ENCODE measurements around the gene FBL. TPM values are rescaled to one million over a fixed set of nuclear protein-coding genes. Genes with fewer than 3 reads are reported as not detected.
"Not testable (repeated sequence)": the region's sequence is repeated elsewhere in the genome, so short reads cannot be mapped to it uniquely, and the experiment has no call there.

Gene FBL
- total and polyA plus RNA-seq, 7 donors, result 70.3 to 267 (median 142) TPM

DNA sequence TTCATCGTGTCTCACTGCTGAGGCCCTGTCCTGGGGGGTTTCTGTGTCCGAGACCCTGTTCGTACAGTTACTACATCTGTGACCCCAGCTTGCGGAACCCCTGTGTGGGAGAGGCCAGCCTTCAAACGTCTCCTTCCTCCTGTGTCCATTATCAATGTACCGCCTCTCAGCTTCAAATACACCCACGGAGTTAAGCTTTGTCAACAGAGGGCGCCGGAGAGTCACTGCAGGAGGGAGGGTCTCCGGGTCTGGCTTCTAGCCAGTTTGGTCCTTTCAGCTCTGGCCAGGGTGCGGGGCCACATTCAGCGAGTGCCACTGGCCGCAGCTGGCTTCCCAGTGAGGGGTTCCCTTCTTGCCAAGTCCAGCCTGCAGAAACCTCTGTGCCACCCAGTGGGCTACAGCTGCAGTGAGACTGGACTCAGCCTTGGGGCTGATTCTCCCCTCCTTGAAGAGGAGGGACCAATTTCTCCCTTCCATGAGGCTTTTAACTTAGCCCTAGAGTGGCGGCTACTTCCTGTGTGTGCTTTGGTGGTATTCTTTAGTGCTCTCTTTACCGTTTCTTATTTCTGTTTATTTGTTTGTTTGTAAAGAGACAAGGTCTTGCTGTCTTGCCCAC is 35.4 kb upstream of the FBL start:
- H3K27ac ChIP-seq; H3K4me3 ChIP-seq; intact Hi-C loops (cut with DNase I); H3K9me3 ChIP-seq; H3K27me3 ChIP-seq (ENCODE audit: insufficient read depth in 3 of 3, low read length in 2 of 3); H3K36me3 ChIP-seq (ENCODE audit: insufficient read depth in 1 of 2, low read depth in 1 of 2); H3K4me1 ChIP-seq: not testable (repeated sequence)
- WGBS, 3 donors, result 15 to 17% (median 15%) methylated on average over 13 to 15 of the region's 15 CpGs
- peak in 1 of 2 donors; percentile 15 for DNase-seq
- TF ChIP-seq, protein P1, sequence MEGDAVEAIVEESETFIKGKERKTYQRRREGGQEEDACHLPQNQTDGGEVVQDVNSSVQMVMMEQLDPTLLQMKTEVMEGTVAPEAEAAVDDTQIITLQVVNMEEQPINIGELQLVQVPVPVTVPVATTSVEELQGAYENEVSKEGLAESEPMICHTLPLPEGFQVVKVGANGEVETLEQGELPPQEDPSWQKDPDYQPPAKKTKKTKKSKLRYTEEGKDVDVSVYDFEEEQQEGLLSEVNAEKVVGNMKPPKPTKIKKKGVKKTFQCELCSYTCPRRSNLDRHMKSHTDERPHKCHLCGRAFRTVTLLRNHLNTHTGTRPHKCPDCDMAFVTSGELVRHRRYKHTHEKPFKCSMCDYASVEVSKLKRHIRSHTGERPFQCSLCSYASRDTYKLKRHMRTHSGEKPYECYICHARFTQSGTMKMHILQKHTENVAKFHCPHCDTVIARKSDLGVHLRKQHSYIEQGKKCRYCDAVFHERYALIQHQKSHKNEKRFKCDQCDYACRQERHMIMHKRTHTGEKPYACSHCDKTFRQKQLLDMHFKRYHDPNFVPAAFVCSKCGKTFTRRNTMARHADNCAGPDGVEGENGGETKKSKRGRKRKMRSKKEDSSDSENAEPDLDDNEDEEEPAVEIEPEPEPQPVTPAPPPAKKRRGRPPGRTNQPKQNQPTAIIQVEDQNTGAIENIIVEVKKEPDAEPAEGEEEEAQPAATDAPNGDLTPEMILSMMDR (IDR thresholded peaks at IDR 0.05), result peak; percentile 6
- ATAC-seq, result peak in 2 of 4 donors; percentile 25 to 43

DNA sequence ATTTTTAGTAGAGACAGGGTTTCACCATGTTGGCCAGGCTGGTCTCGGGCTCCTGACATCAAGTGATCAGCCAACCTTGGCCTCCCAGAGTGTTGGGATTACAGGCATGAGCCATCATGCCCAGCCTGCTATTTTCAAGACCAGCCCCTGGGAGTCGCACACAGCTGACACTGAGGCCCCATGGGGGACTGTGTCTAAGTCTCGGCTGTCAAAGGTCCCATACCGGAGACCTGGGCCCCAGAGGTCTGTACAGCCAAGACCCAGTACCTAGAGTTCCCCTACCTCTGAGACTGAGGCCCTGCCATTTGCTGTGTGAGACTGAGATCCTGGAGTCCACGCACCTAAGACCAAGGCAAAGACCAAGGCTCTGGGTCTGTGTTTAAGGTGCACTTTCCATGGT is 34.1 kb upstream of the FBL start:
- H3K9me3 ChIP-seq; ATAC-seq; H3K36me3 ChIP-seq (ENCODE audit: insufficient read depth in 1 of 2, low read depth in 1 of 2); H3K27ac ChIP-seq; H3K4me3 ChIP-seq; H3K27me3 ChIP-seq (ENCODE audit: insufficient read depth in 3 of 3, low read length in 2 of 3); H3K4me1 ChIP-seq; intact Hi-C loops (cut with DNase I): not testable (repeated sequence)
- 86 to 93% (median 88%) methylated on average over 4 of the region's 5 CpGs for WGBS, 3 donors
- DNase-seq, result peak in 1 of 2 donors; percentile 23

DNA sequence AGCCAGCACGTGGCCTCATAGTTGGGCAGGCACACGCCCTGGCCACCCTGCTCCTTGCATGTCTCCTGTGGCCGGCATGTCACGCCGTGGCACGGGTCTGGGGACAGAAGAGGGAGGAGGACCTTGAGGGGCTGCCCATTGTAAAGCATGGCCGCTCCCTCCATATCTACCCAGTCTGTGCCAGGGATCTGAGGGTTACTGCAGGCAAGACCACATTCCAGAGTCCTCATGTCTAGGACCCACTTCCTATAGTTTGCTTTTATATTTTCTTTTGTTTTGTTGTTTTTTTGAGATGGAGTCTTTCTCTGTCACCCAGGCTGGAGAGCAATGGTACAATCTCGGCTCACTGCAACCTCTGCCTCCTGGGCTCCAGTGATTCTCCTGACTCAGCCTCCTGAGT is 33.6 kb upstream of the FBL start:
- WGBS, 3 donors, result 88 to 100% (median 95%) methylated on average over 1 to 2 of the region's 8 CpGs

DNA sequence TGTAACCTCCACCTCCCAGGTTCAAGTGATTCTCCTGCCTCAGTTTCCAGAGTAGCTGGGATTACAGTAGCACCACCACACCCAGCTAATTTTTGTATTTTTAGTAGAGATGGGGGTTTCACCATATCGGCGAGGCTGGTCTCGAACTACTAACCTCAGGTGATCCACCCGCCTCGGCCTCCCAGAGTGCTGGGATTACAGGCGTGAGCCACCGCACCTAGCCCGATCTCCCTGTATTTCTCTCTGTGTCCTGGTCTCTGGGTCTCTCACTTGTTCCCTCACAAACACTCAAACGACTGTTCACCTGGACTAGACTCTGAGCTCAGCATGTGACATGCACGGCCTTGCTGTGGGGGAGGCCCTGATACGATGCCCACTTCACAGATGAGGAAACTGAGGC is 32.7 kb upstream of the FBL start:
- 82 to 93% (median 86%) methylated on average over 10 to 11 of the region's 11 CpGs for WGBS, 3 donors
- H3K4me1 ChIP-seq; H3K9me3 ChIP-seq; H3K4me3 ChIP-seq; H3K36me3 ChIP-seq (ENCODE audit: insufficient read depth in 1 of 2, low read depth in 1 of 2); ATAC-seq; H3K27ac ChIP-seq; H3K27me3 ChIP-seq (ENCODE audit: insufficient read depth in 3 of 3, low read length in 2 of 3): not testable (repeated sequence)
- intact Hi-C loops (cut with DNase I), result loop anchor here in 1 of 2 donors (2.0 kb wide), 1 partner anchor 14 kb away; no protein-coding TSS in a partner anchor
- peak in 1 of 2 donors; percentile 26 for DNase-seq

More for the DNA sequence above, 33.6 kb upstream of the FBL start:
- H3K27ac ChIP-seq; H3K27me3 ChIP-seq (ENCODE audit: insufficient read depth in 3 of 3, low read length in 2 of 3); H3K36me3 ChIP-seq (ENCODE audit: insufficient read depth in 1 of 2, low read depth in 1 of 2); H3K9me3 ChIP-seq; H3K4me3 ChIP-seq; DNase-seq; ATAC-seq; H3K4me1 ChIP-seq: not testable (repeated sequence)
- intact Hi-C loops (cut with DNase I), result loop anchor here in 1 of 2 donors (2.0 kb wide), 1 partner anchor 13 kb away; no protein-coding TSS in a partner anchor

DNA sequence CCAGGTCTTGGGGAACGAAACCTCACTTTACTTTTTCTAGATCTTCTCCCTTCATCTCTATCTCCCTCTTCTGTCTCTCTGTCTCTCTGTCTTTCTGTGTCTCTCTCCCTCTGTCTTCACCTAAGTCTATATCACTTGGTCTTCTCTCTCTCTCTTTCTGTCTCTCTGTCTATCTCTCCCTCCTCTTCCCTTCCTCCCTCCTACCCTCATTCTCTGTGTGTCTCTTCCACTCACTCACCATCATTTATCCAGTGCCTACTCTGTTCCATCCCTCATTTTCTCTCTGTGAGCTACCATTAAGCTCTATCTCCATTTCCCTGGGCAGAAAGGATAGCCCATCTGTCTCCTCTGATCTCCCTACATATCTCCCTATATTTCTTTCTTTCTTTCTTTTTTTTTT is 32.2 kb upstream of the FBL start:
- DNase-seq (no peak), ATAC-seq (no peak)
- H3K36me3 ChIP-seq (ENCODE audit: insufficient read depth in 1 of 2, low read depth in 1 of 2), result no peaks in the 10 kb centered on the region
- H3K27ac ChIP-seq, result no peak overlapping the region
- intact Hi-C loops (cut with DNase I), result loop anchor here in 1 of 2 donors (2.0 kb wide), 1 partner anchor 14 kb away; no protein-coding TSS in a partner anchor
- no peaks in the 10 kb centered on the region for H3K9me3 ChIP-seq
- 71 to 100% (median 96%) methylated on average over 1 of the region's 1 CpG for WGBS, 3 donors
- TF ChIP-seq, protein P1 (IDR thresholded peaks at IDR 0.05), result no peak
- peaks cover 0 to 7% (median 0%) of the 10 kb centered on the region in 3 donors for H3K27me3 ChIP-seq (ENCODE audit: insufficient read depth in 3 of 3, low read length in 2 of 3)
- H3K4me3 ChIP-seq, result no peak overlapping the region
- no peaks in the 10 kb centered on the region for H3K4me1 ChIP-seq

DNA sequence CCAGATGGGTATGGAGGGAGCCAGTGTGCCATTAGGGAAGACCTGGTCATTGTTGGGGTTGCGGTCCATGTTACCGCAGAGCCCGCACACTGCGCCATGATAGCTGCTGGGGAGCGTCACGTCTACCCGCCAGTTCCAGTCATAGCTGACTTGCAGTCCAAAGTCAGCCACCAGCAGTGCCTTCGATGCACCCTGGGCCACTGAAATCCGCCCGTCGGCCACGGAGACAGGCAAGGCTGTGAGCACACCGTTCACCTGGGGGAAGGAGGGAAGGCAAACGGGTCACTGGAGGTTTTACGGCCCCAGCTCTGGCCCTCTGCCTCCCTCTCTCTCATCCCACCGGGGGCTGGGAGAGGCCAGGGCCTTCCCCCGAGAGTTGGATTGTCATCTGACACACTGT is 31.8 kb upstream of the FBL start:
- WGBS, 3 donors, result 80 to 87% (median 83%) methylated on average over 14 to 15 of the region's 17 CpGs
- not testable (repeated sequence) for H3K4me1 ChIP-seq; H3K4me3 ChIP-seq; H3K27ac ChIP-seq; H3K27me3 ChIP-seq (ENCODE audit: insufficient read depth in 3 of 3, low read length in 2 of 3); H3K9me3 ChIP-seq; H3K36me3 ChIP-seq (ENCODE audit: insufficient read depth in 1 of 2, low read depth in 1 of 2)
- intact Hi-C loops (cut with DNase I), result loop anchor here in 1 of 2 donors (2.0 kb wide), 1 partner anchor 15 kb away; no protein-coding TSS in a partner anchor
- DNase-seq, result peak in 1 of 2 donors; percentile 54
- peak in 1 of 4 donors; percentile 20 for ATAC-seq

DNA sequence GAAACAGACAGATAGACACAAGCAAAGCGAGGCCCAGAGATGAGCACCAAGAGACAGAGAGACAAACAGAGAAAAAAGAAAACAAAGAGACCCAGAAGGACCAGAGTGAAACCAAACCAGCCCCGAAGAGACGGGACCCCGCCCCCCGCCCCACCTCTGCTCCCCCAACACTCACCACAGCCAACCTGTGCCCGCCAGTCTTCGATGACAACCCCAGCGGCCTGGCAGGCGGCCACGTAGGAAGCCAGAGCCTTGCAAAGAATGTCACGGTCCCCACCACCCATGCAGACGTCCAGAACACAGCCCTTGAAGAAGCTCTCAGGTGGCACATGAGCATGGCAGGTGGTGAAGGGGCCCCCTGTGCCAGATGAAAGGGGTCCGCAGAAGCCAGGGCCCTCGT is 31.3 kb upstream of the FBL start:
- H3K4me1 ChIP-seq; intact Hi-C loops (cut with DNase I); H3K27ac ChIP-seq; H3K36me3 ChIP-seq (ENCODE audit: insufficient read depth in 1 of 2, low read depth in 1 of 2); H3K4me3 ChIP-seq; H3K9me3 ChIP-seq; ATAC-seq; H3K27me3 ChIP-seq (ENCODE audit: insufficient read depth in 3 of 3, low read length in 2 of 3): not testable (repeated sequence)
- DNase-seq, result peak in 1 of 2 donors; percentile 37
- 60 to 68% (median 60%) methylated on average over 11 to 14 of the region's 14 CpGs for WGBS, 3 donors

DNA sequence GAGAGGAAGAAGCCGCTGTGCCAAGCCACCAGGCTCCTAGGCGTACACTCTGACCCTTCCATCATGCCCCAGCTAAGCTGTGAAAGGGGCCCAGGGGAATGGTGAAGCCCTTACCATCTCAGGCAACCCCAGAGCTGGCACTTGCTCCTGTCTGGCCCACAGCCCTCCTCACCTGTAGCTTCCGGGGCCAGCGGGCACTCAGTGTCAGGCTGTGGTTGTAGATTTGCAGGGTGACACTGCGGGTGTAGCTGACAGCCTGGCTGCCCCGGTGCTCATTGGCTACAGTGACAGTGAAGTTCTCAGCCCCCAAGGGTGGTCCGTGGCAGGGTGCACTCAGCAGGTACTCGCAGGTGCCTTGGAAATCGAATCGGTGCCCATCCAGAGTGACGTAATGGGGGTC is 30.3 kb upstream of the FBL start:
- H3K36me3 ChIP-seq (ENCODE audit: insufficient read depth in 1 of 2, low read depth in 1 of 2); DNase-seq; H3K27ac ChIP-seq; intact Hi-C loops (cut with DNase I); H3K4me3 ChIP-seq; H3K4me1 ChIP-seq; H3K9me3 ChIP-seq; H3K27me3 ChIP-seq (ENCODE audit: insufficient read depth in 3 of 3, low read length in 2 of 3); ATAC-seq: not testable (repeated sequence)
- WGBS, 3 donors, result 96 to 100% (median 96%) methylated on average over 2 of the region's 11 CpGs

DNA sequence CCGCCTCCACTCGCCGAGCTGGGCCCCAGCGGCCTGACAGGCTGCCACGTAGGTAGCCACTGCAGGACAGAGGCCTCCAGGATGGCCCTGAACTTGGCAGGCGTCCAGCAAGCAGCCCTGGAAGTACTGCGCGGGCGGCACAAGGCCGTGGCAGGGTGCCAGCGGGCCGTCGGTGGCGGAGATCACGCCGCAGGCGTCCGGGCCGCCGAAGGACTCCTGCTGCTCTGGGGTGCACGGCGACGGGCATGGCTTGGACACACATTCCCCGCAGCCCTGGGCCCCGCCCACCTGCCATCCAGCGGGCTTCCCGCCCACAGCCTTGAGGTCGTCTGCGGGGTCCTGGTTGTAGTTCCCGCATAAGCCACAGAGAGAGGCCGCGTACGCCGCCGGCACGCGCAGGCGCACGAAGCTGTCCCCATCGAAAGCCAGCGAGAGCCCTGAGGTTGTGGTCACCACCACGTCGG is 29.3 kb upstream of the FBL start:
- intact Hi-C loops (cut with DNase I); H3K4me1 ChIP-seq; H3K27ac ChIP-seq; H3K4me3 ChIP-seq; H3K9me3 ChIP-seq; H3K27me3 ChIP-seq (ENCODE audit: insufficient read depth in 3 of 3, low read length in 2 of 3); H3K36me3 ChIP-seq (ENCODE audit: insufficient read depth in 1 of 2, low read depth in 1 of 2); ATAC-seq: not testable (repeated sequence)
- WGBS, 3 donors, result 48 to 56% (median 50%) methylated on average over 33 to 43 of the region's 43 CpGs
- DNase-seq, result peak in 1 of 2 donors; percentile 41
